Stimulated activated CD8-positive, alpha-beta memory T cell treated with anti-CD3 and anti-CD28 coated beads, Interleukin-2, amount 100 ng/mL, for 1 hour (primary cell): ENCODE data around the gene NIT2.

ENCODE experiments used
- DNase-seq, 2 donors: peaks; one replicate each; pipeline ENCODE4 v3.0.0-alpha.2; 2020; ENCODE audit warnings: low read depth in 2 of 2

Gene NIT2

GRCh38 chr3:100396967-100397366 is 62.4 kb downstream of the NIT2 start:
- no peak for DNase-seq

- DNase-seq, result no peak
Measured at GRCh38 chr3:100399341-100400071, 64.9 kb downstream of the NIT2 start.

GRCh38 chr3:100400419-100400779 is 65.8 kb downstream of the NIT2 start:
- DNase-seq, result peak in 1 of 2 donors; percentile 6

GRCh38 chr3:100400780-100401673 is 66.5 kb downstream of the NIT2 start, which contains the start of the genes LNP1 and TOMM70:
Gene LNP1 (plus strand): TSS chr3:100401539. CDS start chr3:100429730, 28,191 bp downstream.
Gene TOMM70 (minus strand): TSS chr3:100401089. CDS start chr3:100400949, 140 bp downstream.
- DNase-seq, result peak; percentile 86 to 91

- peak; percentile 6 to 20 for DNase-seq
Measured at GRCh38 chr3:100401674-100402041, 67.1 kb downstream of the NIT2 start.

GRCh38 chr3:100402256-100402655 is 67.7 kb downstream of the NIT2 start:
- no peak for DNase-seq

- no peak for DNase-seq
Measured at GRCh38 chr3:100402891-100403290, 68.3 kb downstream of the NIT2 start.

GRCh38 chr3:100403362-100404249 is 69.0 kb downstream of the NIT2 start:
- DNase-seq, result no peak

- DNase-seq, result no peak
Measured at GRCh38 chr3:100404250-100404548, 69.6 kb downstream of the NIT2 start.

GRCh38 chr3:100407164-100407563 is 72.6 kb downstream of the NIT2 start:
- no peak for DNase-seq

GRCh38 chr3:100407977-100408532 is 73.5 kb downstream of the NIT2 start:
- DNase-seq, result no peak
